HG03045 (cell line): Measurements from ENCODE around the gene KRT81.
"Not testable (repeated sequence)": the region's sequence is repeated elsewhere in the genome, so short reads cannot be mapped to it uniquely, and the experiment has no call there.

Experiments
- ATAC-seq: cut with Tn5 transposase; IDR thresholded peaks from one replicate; pipeline ENCODE4 v1.9.1; 2021; ENCODE audit warnings: mild to moderate bottlenecking, moderate library complexity; ENCODE audit not compliant: unreplicated experiment

The KRT81 gene

DNA sequence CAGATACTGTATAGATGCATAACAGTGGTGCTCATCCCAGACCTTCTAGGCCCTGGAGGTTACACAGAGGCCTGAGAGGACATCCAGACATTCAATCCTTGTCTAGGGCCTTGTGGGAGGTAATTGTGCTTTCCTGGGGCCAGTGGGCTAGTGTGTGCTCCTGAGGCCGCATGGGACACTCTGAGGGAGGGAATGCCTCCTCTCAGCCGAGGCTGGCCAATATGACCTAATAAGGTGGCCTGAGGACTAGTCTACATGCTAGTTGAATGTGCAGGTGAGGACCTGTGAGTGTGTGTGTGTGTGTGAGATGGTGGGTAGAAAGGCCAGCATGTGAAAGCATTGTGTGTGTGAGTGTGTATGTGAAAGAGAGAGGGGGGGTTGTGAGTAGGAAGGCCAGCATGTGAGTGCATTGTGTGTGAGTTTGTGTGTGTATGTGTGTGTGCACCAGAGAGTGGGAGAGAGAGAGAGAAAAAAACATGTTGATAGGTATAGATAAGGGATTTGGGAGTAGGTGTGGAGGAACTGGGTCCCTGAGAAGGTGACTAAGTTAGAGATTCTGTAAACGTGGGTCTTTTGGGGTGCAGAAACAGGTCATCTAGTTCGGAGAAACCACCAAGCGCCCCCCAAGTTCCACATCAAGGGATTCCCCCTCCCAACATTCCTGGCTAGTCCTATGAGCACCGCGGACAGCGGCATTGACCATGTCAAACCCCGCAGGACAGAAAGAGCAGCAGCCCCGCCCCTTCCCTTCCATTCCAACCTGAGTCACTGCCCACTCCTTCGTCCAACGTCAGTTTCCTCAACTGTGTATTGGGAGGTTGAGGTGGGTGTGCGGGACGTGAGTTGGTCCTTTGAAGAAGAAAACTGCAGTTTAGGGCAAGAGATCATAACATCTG is 9.7 kb upstream of the KRT81 start:
- no peak for ATAC-seq

DNA sequence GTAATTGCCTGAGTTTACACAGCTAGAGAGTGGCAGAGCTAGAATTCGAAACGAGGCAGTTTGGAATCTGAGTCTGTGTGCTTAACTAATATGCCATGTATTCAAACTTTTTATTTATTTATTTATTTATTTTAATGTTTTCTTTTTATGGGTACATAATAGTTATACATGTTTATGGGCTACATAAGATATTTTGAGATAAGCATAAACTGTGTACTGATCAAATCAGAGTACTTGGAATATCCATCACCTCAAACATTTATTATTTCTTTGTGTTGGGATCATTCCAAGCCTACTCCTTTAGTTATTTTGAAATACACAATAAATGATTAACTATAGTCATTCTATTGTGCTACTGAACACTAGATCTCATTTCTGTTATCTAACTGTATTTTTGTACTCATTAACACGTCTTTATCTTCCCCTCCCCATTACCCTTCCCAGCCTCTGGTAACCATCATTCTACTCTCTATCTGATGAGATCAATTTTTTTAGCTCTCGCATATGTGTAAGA is 7.4 kb upstream of the KRT81 start:
- ATAC-seq, result no peak

DNA sequence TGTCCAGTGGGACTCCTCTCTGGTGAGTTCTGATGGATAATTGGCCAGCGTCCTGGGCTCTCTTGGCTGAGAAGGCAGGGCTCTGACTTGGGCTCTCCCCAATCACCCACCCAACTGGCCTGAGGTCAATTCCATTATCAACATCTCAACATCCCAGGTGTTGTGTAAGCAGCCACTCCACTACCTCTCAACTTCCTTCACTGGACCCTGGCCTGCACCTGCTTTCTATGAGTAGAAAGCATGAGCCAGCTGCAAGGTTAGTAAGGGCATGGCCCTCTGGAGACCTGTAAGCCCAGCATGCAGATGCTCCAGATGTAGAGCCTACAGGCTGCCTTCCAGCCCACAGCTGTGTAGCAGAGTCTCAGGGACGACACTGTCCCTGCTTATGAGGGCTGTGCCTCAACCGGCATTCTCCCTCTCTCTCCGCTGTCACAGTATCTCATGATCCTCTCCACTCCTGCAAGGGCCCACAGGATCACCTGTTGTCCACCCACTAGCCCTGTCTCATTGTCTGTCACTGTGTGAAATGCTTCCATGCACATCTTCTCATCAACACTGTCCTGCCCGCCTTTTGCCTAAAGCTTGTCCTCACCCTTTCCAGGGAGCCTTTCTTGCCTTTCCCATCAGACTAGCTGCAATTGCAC is 5.4 kb upstream of the KRT81 start:
- no peak for ATAC-seq

DNA sequence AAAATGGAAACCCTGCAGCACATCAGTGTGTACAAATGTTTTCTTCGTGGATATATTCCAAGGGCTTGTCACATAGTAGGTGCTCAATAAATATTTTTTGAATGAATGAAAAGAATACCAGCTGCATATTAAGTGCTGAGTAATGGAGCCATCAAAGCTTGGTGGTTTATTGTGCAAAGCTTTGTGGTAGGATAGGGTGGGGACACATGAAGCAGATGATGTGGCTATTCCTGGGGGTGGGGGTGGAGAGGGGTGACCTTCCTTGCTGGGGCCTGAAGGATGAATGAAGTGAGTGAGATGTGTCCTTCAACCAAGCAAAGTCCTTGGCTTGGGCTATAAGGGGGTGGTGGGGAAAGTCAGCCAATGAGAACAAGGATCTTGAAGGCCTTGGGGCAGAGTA is 4.3 kb upstream of the KRT81 start:
- no peak for ATAC-seq

DNA sequence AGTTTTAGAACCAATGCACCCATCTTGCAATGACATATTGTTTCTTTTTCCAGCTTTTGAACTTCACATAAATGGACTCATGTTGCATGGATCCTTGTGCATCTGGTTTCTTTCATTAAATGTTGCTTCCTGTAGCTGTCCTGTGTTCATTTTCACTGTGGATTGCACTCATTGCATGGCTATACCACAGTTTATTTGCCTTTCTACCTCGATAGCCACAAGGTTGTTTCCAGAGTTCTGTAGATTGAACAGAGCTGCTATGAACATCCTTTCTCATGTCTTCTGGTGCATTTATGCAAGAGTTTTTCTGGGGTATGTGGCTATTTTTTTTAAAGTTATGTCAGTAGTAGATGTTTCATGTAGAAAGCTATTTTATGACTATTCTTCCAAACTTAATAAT is 3.5 kb upstream of the KRT81 start:
- no peak for ATAC-seq

DNA sequence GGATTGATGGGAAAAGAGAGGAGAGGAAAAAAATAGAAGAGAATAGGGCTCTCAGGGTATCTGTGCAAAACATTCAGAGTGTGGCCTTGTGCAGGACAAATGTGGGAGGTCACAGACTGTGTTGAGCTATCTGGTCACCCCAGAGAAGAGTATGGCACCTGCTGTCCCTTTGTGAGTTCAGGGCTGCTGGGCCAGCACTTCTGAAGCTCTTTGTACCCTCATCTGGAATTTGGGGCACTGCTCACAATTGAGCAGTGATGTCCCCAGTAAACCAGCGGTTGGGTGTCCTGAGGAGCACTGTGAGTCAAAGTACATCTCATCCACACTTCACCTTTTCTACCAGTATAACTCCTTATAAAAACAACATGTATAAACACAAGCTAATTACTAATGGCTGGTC is 2.6 kb upstream of the KRT81 start:
- ATAC-seq, result no peak

DNA sequence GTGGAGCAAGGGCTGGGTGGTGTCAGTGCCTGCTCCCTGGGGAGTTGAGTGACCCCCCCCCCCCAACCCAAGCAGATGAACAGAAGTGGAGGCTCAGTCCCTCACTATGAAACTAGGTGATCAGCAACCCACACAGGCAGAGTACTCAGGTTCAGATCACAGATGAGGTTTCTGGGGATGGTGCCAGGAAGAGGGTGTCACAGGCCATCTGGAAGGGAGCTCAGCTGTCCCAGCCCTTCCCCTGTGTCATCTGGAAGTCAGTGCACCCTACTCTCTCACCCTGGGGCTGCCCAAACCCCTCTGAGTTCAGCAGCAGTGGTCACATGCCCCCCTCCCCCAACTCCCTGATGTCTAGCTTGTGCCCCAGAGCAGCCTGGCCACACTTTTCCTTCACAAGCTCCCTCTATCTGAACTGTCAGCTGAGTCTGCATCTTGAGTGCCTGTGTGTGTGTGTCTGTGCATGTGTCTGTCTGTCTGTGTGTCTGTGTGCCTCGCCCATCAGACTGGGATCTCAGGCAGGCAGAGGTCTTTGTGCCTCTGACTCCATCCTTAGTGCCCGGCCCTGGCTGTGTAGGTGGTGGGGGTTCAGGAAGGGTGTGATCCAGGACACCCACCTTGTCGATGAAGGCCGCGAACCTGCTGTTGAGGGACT is 725 bp downstream of the KRT81 start:
- ATAC-seq, result not testable (repeated sequence)

DNA sequence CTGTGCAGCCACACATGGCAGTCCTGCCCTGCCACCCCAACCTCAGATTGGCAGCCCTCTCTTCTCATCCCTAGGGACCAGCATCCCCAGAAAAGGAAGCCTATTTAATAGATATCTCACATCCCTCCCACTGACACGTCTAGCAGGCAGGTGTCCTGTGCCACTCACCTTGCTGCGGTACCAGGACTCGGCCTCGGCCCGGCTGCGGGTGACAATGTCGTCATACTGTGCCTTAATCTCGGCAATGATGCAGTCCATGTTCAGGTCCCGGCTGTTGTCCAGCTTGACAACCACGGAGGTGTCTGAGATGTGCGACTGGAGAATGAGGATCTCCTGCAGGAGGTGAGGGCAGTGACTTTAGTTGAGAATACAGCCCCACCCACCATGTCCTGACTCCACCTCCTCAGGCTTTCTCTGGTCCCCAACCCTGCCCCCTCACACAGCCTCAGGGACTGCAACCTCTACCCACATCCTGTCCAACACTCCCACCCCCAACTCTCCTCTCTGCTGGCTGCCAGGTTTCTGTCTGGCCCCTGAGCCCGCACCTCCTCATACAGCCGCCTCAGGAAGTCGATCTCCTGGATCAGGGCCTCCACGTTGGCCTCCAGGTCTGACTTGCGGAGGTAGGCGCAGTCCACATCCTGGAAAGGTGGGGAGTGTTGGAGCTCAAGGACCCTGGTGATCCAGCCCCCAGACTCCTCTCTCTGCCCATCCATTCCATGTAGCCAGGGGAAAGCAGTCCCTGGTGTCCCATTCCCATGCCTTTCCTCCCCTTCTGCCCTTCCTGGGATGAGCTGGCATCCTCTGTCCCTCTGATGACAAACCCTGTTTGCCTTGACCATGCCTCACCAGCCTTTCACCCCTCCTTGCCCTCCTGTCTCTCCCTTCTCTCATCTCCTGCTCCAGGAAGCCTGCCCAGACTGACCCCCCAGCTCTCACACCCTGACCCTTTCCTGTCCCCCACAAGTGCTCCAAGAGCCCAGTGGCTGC is 3.2 kb downstream of the KRT81 start:
- ATAC-seq, result not testable (repeated sequence)

DNA sequence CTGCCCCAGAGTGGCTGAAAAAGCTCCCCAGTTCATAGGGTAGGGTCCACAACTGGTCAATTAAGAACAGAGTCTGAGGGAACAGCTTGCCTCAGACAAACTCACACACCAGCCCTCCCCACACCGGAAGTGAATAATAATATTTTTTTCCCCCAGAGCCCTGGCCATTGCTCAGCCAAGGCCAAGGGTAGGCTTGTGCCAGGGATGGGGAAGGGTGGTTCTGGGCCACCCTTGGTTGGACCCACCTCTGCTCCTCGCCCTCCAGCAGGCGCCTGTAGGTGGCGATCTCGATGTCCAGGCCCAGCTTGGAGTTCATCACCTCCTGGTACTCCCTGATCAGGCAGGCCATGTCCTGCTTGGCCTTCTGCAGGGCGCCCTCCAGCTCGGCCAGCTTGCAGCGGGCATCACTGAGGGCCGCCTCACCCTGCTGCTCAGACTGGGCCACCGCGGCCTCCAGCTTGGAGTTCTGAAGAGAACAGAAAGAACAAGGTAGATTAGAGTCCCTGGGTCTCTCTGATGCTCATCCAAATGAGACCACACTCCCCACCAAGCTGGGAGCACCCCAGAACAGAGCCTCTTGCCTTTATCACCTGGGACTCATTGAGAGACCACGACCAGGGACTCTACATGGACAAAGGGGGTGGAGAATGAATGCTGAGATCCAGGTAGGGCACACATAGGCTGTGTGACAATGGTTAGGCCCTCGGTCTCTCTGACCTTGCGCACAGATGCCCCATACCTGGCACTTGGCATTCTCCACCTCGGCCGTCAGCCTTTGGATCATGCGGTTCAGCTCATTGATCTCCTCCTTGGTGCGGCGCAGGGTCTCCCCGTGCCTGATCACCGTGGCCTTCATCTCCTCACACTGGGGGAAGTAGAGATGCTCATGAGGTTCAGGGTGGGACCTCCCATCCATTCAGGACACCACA is 4.2 kb downstream of the KRT81 start:
- not testable (repeated sequence) for ATAC-seq

DNA sequence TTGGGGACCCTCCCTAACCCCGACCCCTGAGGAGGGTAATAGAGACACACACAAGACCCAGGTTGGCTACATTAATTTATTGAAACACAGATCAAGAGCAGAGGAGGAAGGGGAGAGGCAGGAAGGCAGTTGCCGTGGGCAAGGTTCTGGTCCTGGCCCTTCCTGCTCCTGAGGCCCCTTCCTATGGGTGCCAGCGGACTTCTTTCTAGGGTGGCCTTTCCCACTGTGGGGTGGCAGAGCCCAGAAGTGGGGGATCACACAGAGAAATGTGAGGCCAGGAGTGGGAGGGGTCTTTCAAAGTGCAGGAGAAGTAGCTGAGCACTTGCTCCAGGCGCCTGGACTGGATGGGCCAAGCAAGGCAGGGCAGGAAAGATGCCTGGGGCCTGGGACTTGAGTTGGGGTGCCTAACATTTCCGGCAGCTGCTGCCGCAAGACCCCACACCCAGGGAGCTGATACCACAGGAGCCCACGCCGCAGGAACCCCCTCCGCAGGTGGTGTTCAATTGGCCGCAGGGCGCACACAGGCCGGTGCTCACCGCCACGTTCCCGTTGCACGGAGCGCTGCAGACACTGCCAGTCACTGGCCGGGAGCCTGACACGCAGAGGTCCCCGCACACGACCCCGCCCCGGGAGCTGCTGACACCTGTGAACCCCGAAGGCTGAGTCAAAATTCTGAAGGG is 5.3 kb downstream of the KRT81 start:
- ATAC-seq, result no peak

DNA sequence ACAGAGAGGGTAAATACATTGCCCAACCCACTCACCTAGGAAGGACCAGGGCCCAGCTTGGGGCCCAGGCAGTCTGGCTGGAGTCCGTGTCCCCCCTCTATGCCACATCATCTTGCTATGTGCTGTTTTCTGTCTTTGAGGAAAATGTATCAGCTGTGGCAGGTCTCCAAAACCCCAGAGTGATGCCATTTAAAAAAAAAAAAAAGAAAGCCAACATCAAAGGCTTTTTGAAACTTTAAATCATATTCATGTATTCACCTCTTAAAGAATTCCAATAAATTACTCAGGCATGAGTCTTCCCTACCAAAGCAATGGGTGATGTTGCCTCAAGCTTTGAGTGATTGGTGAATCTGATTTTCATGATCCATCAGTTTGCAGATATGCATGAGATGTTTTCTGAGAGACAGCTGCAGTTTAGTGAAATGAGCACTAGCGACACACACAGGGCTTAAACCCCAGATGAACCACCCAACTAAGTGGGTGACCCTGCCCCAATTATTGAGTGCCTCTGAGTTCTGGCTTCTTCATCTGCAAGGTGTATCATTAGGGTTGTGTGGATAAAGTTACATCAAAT is 6.1 kb downstream of the KRT81 start:
- no peak for ATAC-seq

DNA sequence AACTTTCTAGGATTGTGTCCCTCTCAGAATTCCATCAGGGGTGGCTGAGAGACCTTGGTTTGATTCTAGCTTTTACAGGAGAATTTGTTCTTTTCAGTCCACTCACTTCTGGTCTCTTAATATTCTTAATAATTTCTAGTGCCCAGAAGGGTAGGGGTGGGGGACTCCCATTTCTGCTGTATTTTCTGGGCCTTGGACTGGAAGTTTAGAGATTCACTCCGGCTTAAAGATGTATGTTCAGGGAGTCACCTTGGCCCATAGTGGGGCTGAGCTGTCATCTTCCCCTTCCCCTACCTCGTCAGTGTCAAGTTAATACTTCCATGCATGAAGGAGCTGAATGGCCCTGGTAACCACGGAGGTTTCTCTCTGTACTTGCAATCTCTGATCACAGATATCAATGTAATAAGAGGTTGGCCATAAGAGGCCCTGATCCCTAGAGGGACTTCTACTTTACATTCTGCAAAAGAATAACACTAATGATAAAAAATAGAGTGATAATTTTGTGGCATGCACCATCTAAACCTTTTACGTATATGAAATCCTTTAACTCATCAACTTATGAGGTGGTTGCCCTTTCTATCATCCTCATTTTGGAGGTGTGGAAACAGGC is 6.7 kb downstream of the KRT81 start:
- ATAC-seq, result no peak

DNA sequence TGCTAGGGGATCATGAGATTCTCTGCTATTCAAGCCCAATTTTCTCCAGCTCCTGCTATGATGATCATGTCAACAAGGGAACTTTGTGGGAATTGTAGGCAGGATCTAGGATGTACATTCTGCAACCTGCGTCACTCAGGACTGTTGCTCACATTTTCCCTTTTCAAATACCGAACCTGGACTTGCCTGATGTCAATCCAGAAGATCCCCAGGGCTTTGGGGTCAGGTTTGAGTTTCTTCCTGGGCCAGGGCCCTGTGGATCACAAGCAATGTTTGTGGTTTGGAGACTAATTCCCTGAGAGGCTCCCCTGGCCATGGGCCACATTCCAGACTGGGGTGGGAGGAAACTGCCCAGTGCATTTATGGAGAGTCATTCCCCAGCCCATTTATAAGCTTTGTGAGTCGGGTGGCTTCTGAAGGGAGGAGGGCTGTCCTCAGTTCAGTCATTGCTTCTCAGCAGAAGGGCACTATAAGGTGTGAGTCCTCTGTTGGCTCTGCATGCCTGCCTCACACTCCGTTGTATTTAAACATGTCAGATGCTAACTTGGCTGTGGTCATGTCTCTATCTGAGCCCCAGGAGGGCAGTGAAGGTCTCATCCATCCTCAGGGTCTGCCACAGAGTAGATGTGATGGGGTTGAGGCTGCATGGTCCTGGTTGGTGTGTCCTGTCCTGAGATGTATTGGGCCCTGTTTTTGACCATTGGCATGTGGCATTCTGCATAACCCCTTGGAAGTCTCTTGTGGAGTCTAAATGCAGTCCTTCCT is 10.4 kb downstream of the KRT81 start:
- ATAC-seq, result no peak

DNA sequence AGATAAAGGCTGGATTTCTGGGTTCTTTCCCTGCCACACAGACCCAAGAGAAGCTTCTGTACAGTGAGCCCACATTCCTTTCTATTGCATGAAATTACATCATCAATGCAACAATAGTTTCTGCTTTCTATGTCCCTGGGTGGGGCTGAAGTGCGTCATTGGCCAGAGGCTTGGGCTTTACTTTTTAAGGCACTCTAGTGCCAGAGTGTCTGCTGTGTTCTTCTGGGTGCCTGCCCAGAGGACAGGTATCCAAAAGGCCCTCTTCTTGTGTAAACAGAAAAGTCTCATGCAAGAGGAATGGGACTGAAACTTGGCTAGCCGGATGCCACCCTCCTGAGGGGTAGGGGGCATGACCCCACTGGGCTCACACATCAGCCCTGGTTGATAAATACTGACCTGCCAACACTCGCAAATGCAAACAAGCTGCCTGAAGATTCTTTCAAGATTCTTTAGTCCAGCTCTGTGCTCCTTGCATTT is 11.0 kb downstream of the KRT81 start:
- no peak for ATAC-seq

DNA sequence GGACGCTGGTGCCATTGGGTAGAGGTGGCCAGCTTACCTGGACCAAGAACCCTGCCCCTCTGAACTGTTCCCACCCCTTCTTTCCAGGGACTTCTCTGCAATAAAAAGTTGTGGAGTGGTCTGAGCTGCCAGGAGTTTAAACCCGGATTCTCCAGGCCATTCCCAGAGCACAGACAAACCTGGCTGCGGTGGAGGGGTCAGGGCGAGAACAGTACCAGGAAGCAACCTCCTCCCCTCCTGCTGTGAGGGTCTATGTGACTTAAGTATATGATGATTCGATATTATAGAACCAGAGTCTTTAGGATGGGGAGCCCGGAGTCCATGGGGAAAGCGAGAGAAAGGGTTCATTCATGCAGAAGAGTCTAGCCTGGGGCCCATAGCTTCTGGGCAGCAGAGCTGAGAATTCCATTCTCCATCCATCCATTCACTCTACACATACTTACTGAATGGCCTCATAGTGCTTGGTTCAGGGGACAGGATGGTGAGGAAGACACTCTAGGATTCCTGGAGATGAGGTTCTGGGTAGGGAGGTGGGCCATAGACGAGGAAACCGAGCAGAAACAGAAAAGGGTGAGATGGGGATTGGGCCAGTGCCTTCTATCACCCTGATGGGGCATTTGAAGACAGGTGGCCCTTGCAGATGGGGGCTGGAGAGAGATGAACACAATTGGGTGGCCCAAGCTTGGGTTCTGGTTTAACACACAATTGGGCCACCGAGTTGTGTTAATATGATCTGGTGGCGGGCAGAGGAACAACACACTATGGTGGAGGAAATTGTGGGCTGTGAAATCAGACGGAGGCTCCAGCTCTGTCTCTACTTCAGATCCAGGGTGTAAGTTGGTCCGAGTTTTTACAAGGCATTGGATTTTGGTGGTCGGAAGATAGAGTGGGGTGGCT is 11.7 kb downstream of the KRT81 start:
- ATAC-seq, result no peak
